Upper lobe of left lung (tissue), 4 donors: ENCODE results near the gene LCT.

Experiments
- CTCF ChIP-seq, 6 experiments: fragments of 450-650 bp in 4 of 6; fragments of 200-600 bp in 2 of 6; sonication (generic) in 2 of 6; IDR thresholded peaks; one replicate each; pipeline ENCODE4 v1.5.1; 2016 to 2019; ENCODE audit warnings: antibody characterized with exemption in 6 of 6
- EP300 ChIP-seq, 4 donors: sonication (generic); formaldehyde crosslinking; IDR thresholded peaks; one replicate each; pipeline ENCODE4 v1.5.1; 2017; ENCODE audit warnings: antibody characterized with exemption in 4 of 4, control low read depth in 2 of 4
- POLR2AphosphoS5 ChIP-seq, 2 donors: sonication (generic); formaldehyde crosslinking; IDR thresholded peaks; one replicate each; pipeline ENCODE4 v1.5.1; 2017; ENCODE audit warnings: antibody characterized with exemption in 2 of 2

- TF ChIP-seq CTCF (IDR thresholded peaks at IDR 0.05) (peak in 3 of 6 experiments; percentile 26 to 50 (median 44)), POLR2AphosphoS5 (IDR thresholded peaks at IDR 0.05) (peak; percentile 89 to 91), EP300 (IDR thresholded peaks at IDR 0.05) (peak in 1 of 4 donors; percentile 33)
These were observed 95.3 kb downstream of the LCT start, which contains the start of gene UBXN4 for GRCh38 chr2:135741395-135742324.
